SK-N-SH (cell line): Measurements from ENCODE around the gene CDKN2B-AS1. TPM values are rescaled to one million over a fixed set of nuclear protein-coding genes. Genes with fewer than 3 reads are reported as not detected.

Source experiments
- CTCF ChIA-PET: fragments of 300-600, 350-600 bp; formaldehyde crosslinking; extraction: SDS; loops from one replicate; lab custom pipeline; 2021; lab: Yijun Ruan, JAX
- POLR2A ChIA-PET: fragments of 350-600 bp; sonication (Branson Sonifier 250); formaldehyde crosslinking; extraction: SDS; loops from one replicate; lab custom pipeline; 2020; ENCODE audit warnings: antibody characterized with exemption, inconsistent platforms; lab: Yijun Ruan, JAX
- DNase-seq: peaks from one replicate; pipeline ENCODE4 v3.0.0; 2012
- H2AFZ ChIP-seq: fragments of 200-600 bp; sonication (generic); 2 replicates; pipeline ENCODE4 v1.8.1; 2016; ENCODE audit warnings: antibody characterized with exemption, mild to moderate bottlenecking, low read depth
- H3F3A ChIP-seq: fragments of 200-600 bp; sonication (generic); replicated peaks from 2 replicates; pipeline ENCODE3; 2016; ENCODE audit warnings: antibody characterized with exemption, mild to moderate bottlenecking; ENCODE audit not compliant: insufficient read depth
- H3K27ac ChIP-seq, 2 experiments: fragments of 200-500 bp in 1 of 2; fragments of 200-600 bp in 1 of 2; sonication (Bioruptor generic) in 1 of 2; sonication (generic), shearing (Covaris generic) in 1 of 2; 2 replicates each; pipeline versions ENCODE4 v1.5.1 to v1.6.1; 2014 to 2016; ENCODE audit warnings: low read depth in 2 of 2, inconsistent platforms in 1 of 2, low read length in 1 of 2, mild to moderate bottlenecking in 1 of 2, mixed read lengths in 1 of 2
- H3K27me3 ChIP-seq: fragments of 200-600 bp; sonication (generic), shearing (Covaris generic); 2 replicates; pipeline ENCODE4 v1.6.1; 2016; ENCODE audit warnings: mixed run types; ENCODE audit not compliant: insufficient read depth
- H3K36me3 ChIP-seq, 2 experiments: fragments of 200-500 bp in 1 of 2; fragments of 200-600 bp in 1 of 2; sonication (Bioruptor generic) in 1 of 2; sonication (generic) in 1 of 2; replicated peaks in 1 of 2; 2 replicates each; pipeline versions ENCODE3 to v1.5.1; 2014 to 2016; ENCODE audit warnings: low read length in 1 of 2, mild to moderate bottlenecking in 1 of 2; ENCODE audit not compliant: insufficient read depth in 2 of 2, control insufficient read depth in 1 of 2
- H3K4me1 ChIP-seq, 2 experiments: fragments of 200-500 bp in 1 of 2; fragments of 200-600 bp in 1 of 2; sonication (Bioruptor generic) in 1 of 2; sonication (generic), shearing (Covaris generic) in 1 of 2; 2 replicates each; pipeline versions ENCODE4 v1.5.1 to v1.6.1; 2014 to 2016; ENCODE audit warnings: low read depth in 1 of 2, low read length in 1 of 2, mixed run types in 1 of 2; ENCODE audit not compliant: insufficient read depth in 2 of 2, control insufficient read depth in 1 of 2
- H3K4me2 ChIP-seq: fragments of 200-600 bp; sonication (generic), shearing (Covaris generic); 2 replicates; pipeline ENCODE4 v1.6.1; 2017; ENCODE audit warnings: mixed run types
- H3K4me3 ChIP-seq, 2 experiments: fragments of 200-500 bp in 1 of 2; fragments of 200-600 bp in 1 of 2; sonication (Bioruptor generic) in 1 of 2; sonication (generic), shearing (Covaris generic) in 1 of 2; 2 replicates each; pipeline versions ENCODE4 v1.5.1 to v1.8.1; 2014 to 2016; ENCODE audit warnings: low read depth in 2 of 2, inconsistent platforms in 1 of 2, low read length in 1 of 2, mild to moderate bottlenecking in 1 of 2, mixed read lengths in 1 of 2, moderate library complexity in 1 of 2
- H3K79me2 ChIP-seq: fragments of 200-600 bp; sonication (generic); 2 replicates; pipeline ENCODE4 v1.8.1; 2017; ENCODE audit warnings: mild to moderate bottlenecking; ENCODE audit not compliant: insufficient read depth
- H3K9ac ChIP-seq: fragments of 200-600 bp; sonication (generic); 2 replicates; pipeline ENCODE4 v1.6.1; 2017; ENCODE audit warnings: mixed run types
- H3K9me2 ChIP-seq: fragments of 200-600 bp; sonication (generic); 2 replicates; pipeline ENCODE4 v1.6.1; 2017; ENCODE audit warnings: mixed run types
- H3K9me3 ChIP-seq: fragments of 200-600 bp; sonication (generic); 2 replicates; pipeline ENCODE4 v1.6.1; 2017; ENCODE audit warnings: mixed run types, mild to moderate bottlenecking, moderate library complexity
- H4K20me1 ChIP-seq: fragments of 200-600 bp; sonication (generic); 2 replicates; pipeline ENCODE4 v1.6.1; 2017; ENCODE audit warnings: mild to moderate bottlenecking, mixed run types; ENCODE audit not compliant: insufficient read depth
- ELF1 ChIP-seq: IDR thresholded peaks from 2 replicates; pipeline ENCODE4 v1.4.0; 2012
- FOSL2 ChIP-seq: IDR thresholded peaks from 2 replicates; pipeline ENCODE4 v1.4.0; 2012; ENCODE audit warnings: low read depth, mild to moderate bottlenecking, moderate library complexity, borderline replicate concordance
- FOXM1 ChIP-seq: IDR thresholded peaks from 2 replicates; pipeline ENCODE4 v1.4.0; 2012; ENCODE audit warnings: low read depth, mild to moderate bottlenecking
- GABPA ChIP-seq: IDR thresholded peaks from 2 replicates; pipeline ENCODE4 v1.4.0; 2012; ENCODE audit warnings: low read depth, mild to moderate bottlenecking
- MEF2A ChIP-seq: IDR thresholded peaks from 2 replicates; pipeline ENCODE4 v1.4.0; 2012; ENCODE audit warnings: low read depth, borderline replicate concordance
- MXI1 ChIP-seq: IDR thresholded peaks from 2 replicates; pipeline ENCODE4 v1.6.1; 2012; ENCODE audit warnings: mild to moderate bottlenecking, low read depth, low read length, improper control_type of control experiment
- NFIC ChIP-seq: IDR thresholded peaks from 2 replicates; pipeline ENCODE4 v1.4.0; 2012; ENCODE audit warnings: borderline replicate concordance
- NRF1 ChIP-seq: IDR thresholded peaks from 2 replicates; pipeline ENCODE4 v1.6.1; 2012; ENCODE audit warnings: low read depth, mild to moderate bottlenecking, low read length
- RCOR1 ChIP-seq: fragments of 150-350 bp; IDR thresholded peaks from 2 replicates; pipeline ENCODE4 v1.6.1; 2017; ENCODE audit warnings: antibody characterized with exemption, low read length
- SIN3A ChIP-seq: IDR thresholded peaks from 2 replicates; pipeline ENCODE4 v1.6.1; 2012; ENCODE audit warnings: low read depth, mild to moderate bottlenecking, low read length, moderate library complexity, borderline replicate concordance
- SMC3 ChIP-seq: IDR thresholded peaks from 2 replicates; pipeline ENCODE4 v1.6.1; 2012; ENCODE audit warnings: low read depth, low read length, improper control_type of control experiment
- YY1 ChIP-seq: IDR thresholded peaks from 2 replicates; pipeline ENCODE4 v1.4.0; 2012; ENCODE audit warnings: low read depth, mild to moderate bottlenecking
- WGBS: methylation state at CpG from one replicate; pipeline ENCODE4 v1.1.6; 2017; ENCODE audit warnings: low lambda C conversion rate; 5-methylcytosine and 5-hydroxymethylcytosine counted together
- polyA plus RNA-seq, 3 experiments: library from polyadenylated mRNA; depleted of rRNA; stranded (reverse); fragments of >200 nt; gene quantifications; 2 replicates each; pipeline ENCODE4 v1.2.3, GENCODE V29; 2012
- TF ChIP-seq, protein P1 (sequence below): IDR thresholded peaks from 2 replicates; pipeline ENCODE4 v1.4.0; 2012; ENCODE audit warnings: low read depth, borderline replicate concordance
- TF ChIP-seq, protein P2 (sequence below): IDR thresholded peaks from 2 replicates; pipeline ENCODE4 v1.4.0; 2012; ENCODE audit warnings: low read depth

Gene CDKN2B-AS1
- polyA plus RNA-seq, 1 of the 3 experiments (the other 2 are of a cell fraction): 0.25 TPM

DNA sequence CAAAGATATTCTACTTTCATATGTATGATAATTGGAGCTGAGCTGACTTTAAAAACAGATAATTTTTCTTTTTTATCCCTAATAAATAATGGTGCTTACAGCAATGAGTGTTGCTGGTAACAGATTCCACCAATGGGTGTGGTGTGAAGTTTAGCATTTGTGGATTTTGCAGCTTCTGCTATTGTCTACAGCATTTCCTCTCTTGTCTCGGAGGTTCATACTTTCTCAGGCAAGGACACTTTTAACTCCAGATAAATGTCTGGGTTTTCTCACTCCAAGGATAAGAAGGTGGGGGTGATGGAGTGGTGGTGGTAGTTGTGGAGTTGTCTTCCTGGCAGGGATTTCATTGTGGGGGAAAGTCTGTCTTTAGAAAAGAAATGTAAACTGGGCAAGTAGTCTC lies 134.5 kb downstream of the CDKN2B-AS1 start:
- Histone ChIP-seq H3K36me3 (no peaks in the 10 kb centered on the region), H3K9me2 (no peaks in the 10 kb centered on the region), H3K79me2 (no peaks in the 10 kb centered on the region), H4K20me1 (no peaks in the 10 kb centered on the region), H2AFZ (no peak overlapping the region), H3K4me1 (no peaks in the 10 kb centered on the region), H3K4me3 (no peak overlapping the region), H3K9ac (no peak overlapping the region), H3F3A (no peaks in the 10 kb centered on the region), H3K27me3 (peaks cover 35% of the 10 kb centered on the region; the same call in 1 of the 2 replicates), H3K9me3 (no peaks in the 10 kb centered on the region), H3K4me2 (no peak overlapping the region), H3K27ac (no peak overlapping the region; a peak in 1 of 4 replicates)
- 8% methylated on average over 1 of the region's 1 CpG for WGBS
- POLR2A ChIA-PET: no interaction called here
- TF ChIP-seq RCOR1: no peak
- TF ChIP-seq GABPA: no peak
- TF ChIP-seq FOXM1: no peak
- TF ChIP-seq NFIC: no peak
- no peak for TF ChIP-seq SIN3A
- CTCF ChIA-PET: no interaction called here
- DNase-seq: no peak

DNA sequence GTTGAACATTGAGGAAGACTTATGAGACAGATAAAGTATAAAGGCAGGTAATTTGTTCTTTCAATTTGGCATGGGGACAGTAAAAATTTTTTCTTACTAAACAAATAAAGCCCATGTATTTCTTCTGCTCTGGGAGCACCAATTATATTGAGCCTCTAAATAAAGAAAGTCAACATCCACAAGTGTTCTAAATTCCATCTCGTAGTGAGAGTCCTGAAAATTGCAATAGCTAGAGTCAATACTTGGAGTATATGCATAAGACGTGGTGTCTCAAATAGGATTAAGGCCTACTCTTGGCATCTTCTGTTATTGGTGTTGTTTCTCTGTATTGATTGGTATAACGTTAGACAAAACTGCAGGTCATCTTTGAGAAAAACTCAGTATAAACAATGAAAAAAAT lies 135.0 kb downstream of the CDKN2B-AS1 start:
- H3K36me3 ChIP-seq: no peaks in the 10 kb centered on the region

DNA sequence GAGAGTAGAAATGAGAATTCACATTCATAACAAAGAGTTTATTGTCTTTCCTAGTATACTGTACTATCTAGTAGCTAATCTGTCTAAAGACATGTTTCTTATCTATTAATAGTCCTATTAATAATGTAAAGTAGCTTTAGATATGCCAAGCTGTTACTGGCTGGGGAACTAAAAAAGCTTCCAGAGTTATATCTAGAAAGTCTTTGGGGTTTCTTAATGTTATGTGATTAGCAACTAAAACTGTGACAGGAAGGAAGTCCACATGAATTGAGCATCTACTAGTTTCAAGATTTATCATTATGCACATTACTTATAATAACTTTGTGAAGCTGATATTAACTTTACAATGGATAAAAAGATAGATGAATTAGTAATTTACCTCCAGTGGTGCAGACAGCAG lies 137.2 kb downstream of the CDKN2B-AS1 start:
- Histone ChIP-seq H4K20me1 (no peaks in the 10 kb centered on the region), H2AFZ (no peak overlapping the region), H3K36me3 (no peaks in the 10 kb centered on the region), H3K4me1 (no peaks in the 10 kb centered on the region; a peak in 1 of 4 replicates), H3K4me3 (no peak overlapping the region), H3K9me3 (no peaks in the 10 kb centered on the region), H3F3A (peaks cover 10% of the 10 kb centered on the region), H3K79me2 (no peaks in the 10 kb centered on the region), H3K4me2 (no peak overlapping the region), H3K9ac (no peak overlapping the region), H3K9me2 (no peaks in the 10 kb centered on the region), H3K27ac (no peak overlapping the region), H3K27me3 (peaks cover 21% of the 10 kb centered on the region; the same call in 1 of the 2 replicates)
- ChIA-PET POLR2A (no interaction called here), CTCF (interaction anchor here (2.3 kb wide), 1 partner anchor 12 kb away, joined by 10 read pairs; no protein-coding TSS in a partner anchor)
- no peak for DNase-seq
- no peak for TF ChIP-seq ELF1
- no peak for TF ChIP-seq MXI1
- TF ChIP-seq, protein P1, sequence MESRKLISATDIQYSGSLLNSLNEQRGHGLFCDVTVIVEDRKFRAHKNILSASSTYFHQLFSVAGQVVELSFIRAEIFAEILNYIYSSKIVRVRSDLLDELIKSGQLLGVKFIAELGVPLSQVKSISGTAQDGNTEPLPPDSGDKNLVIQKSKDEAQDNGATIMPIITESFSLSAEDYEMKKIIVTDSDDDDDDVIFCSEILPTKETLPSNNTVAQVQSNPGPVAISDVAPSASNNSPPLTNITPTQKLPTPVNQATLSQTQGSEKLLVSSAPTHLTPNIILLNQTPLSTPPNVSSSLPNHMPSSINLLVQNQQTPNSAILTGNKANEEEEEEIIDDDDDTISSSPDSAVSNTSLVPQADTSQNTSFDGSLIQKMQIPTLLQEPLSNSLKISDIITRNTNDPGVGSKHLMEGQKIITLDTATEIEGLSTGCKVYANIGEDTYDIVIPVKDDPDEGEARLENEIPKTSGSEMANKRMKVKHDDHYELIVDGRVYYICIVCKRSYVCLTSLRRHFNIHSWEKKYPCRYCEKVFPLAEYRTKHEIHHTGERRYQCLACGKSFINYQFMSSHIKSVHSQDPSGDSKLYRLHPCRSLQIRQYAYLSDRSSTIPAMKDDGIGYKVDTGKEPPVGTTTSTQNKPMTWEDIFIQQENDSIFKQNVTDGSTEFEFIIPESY: no peak
- TF ChIP-seq, protein P2, sequence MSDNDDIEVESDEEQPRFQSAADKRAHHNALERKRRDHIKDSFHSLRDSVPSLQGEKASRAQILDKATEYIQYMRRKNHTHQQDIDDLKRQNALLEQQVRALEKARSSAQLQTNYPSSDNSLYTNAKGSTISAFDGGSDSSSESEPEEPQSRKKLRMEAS: no peak
- no peak for TF ChIP-seq SMC3
- TF ChIP-seq MEF2A: no peak
- TF ChIP-seq YY1: no peak
- no peak for TF ChIP-seq NRF1
- no peak for TF ChIP-seq FOXM1
- TF ChIP-seq FOSL2: no peak

More for the DNA sequence above, 135.0 kb downstream of the CDKN2B-AS1 start:
- no peak for TF ChIP-seq MEF2A
- no peak for TF ChIP-seq MXI1
- Histone ChIP-seq H2AFZ (no peak overlapping the region), H3K79me2 (no peaks in the 10 kb centered on the region), H3K4me2 (no peak overlapping the region), H3K4me1 (no peaks in the 10 kb centered on the region), H3K27me3 (peaks cover 33% of the 10 kb centered on the region; the same call in 1 of the 2 replicates), H4K20me1 (no peaks in the 10 kb centered on the region), H3K4me3 (no peak overlapping the region), H3K9me3 (no peaks in the 10 kb centered on the region), H3K9me2 (no peaks in the 10 kb centered on the region), H3F3A (no peaks in the 10 kb centered on the region), H3K27ac (peak overlapping the region in 1 of 2 experiments; percentile 14; a peak in 1 of 4 replicates), H3K9ac (no peak overlapping the region)
- no peak for DNase-seq
- ChIA-PET POLR2A (no interaction called here), CTCF (no interaction called here)
- WGBS: 35% methylated on average over 3 of the region's 3 CpGs
